GM15510 (cell line): Measurements from ENCODE around the gene ZNF723.

Experiments used
- POLR2A ChIP-seq: IDR thresholded peaks from 3 replicates; pipeline ENCODE4 v1.6.1; 2011; ENCODE audit warnings: borderline replicate concordance; ENCODE audit not compliant: insufficient read length; ENCODE audit errors: extremely low read depth

The ZNF723 gene

GRCh38 chr19:22832031-22832762 lies at the start of gene ZNF723:
Gene ZNF723 (plus strand): TSS chr19:22832291. CDS start chr19:22832380, 89 bp downstream.
- TF ChIP-seq POLR2A, result no peak

GRCh38 chr19:22783651-22784410 lies 48.3 kb upstream of the ZNF723 start, which contains the start of gene ZNF99:
Gene ZNF99 (minus strand): TSS chr19:22784151. CDS start chr19:22784016, 135 bp downstream.
- TF ChIP-seq POLR2A, result no peak

- no peak for TF ChIP-seq POLR2A
Observed at GRCh38 chr19:22797040-22797439, 35.1 kb upstream of the ZNF723 start.

- no peak for TF ChIP-seq POLR2A
Observed at GRCh38 chr19:22806418-22806817, 25.7 kb upstream of the ZNF723 start.

GRCh38 chr19:22807061-22807835 lies 24.8 kb upstream of the ZNF723 start:
- no peak for TF ChIP-seq POLR2A

- no peak for TF ChIP-seq POLR2A
Observed at GRCh38 chr19:22814124-22814523, 18.0 kb upstream of the ZNF723 start.

- no peak for TF ChIP-seq POLR2A
Observed at GRCh38 chr19:22831211-22831610, 880 bp upstream of the ZNF723 start.

- no peak for TF ChIP-seq POLR2A
Observed at GRCh38 chr19:22882797-22883196, 50.7 kb downstream of the ZNF723 start.

GRCh38 chr19:22893855-22894270 lies 61.8 kb downstream of the ZNF723 start:
- TF ChIP-seq POLR2A, result no peak

- TF ChIP-seq POLR2A, result no peak
Observed at GRCh38 chr19:22901431-22902130, 69.5 kb downstream of the ZNF723 start.
